Activated CD4-positive, alpha-beta T cell treated with anti-CD3 and anti-CD28 coated beads, Interleukin-2, amount 10 ng/mL, durations not matched to agents 24 days and 14 days (primary cell): Measurements from ENCODE around the gene CACFD1. TPM values are rescaled to one million over a fixed set of nuclear protein-coding genes. Genes with fewer than 3 reads are reported as not detected.

ENCODE experiments used
- DNase-seq: peaks from one replicate; pipeline ENCODE4 v3.0.0; 2022
- H3K27ac Mint-ChIP-seq: one replicate; pipeline ENCODE4 v1.8.0; 2022; ENCODE audit warnings: mild to moderate bottlenecking, mixed read lengths
- H3K27me3 Mint-ChIP-seq: one replicate; pipeline ENCODE4 v1.8.0; 2022; ENCODE audit warnings: mixed read lengths
- H3K36me3 Mint-ChIP-seq: one replicate; pipeline ENCODE4 v1.8.0; 2022; ENCODE audit warnings: low read depth, mild to moderate bottlenecking, mixed read lengths
- H3K4me1 Mint-ChIP-seq: one replicate; pipeline ENCODE4 v1.8.0; 2021; ENCODE audit warnings: mixed read lengths
- H3K4me3 Mint-ChIP-seq: one replicate; pipeline ENCODE4 v1.8.0; 2022; ENCODE audit warnings: mild to moderate bottlenecking, moderate library complexity, mixed read lengths
- H3K9me3 Mint-ChIP-seq: one replicate; pipeline ENCODE4 v1.8.0; 2021; ENCODE audit warnings: mixed read lengths
- intact Hi-C: fragments of 100-400 bp; cut with micrococcal nuclease; formaldehyde crosslinking; loops from one replicate; pipeline ENCODE4 v1.15.1; 2023
- total RNA-seq: library from RNA; stranded (reverse); gene quantifications from 2 replicates; pipeline ENCODE4 v1.2.3, GENCODE V29; 2022

Gene CACFD1
- total RNA-seq, 1 donor from 2014 or later: 0.70 TPM

GRCh38 chr9:133496861-133497842, 37.4 kb downstream of the CACFD1 start:
- no peak for DNase-seq
- Mint-ChIP-seq H3K9me3 (peaks cover 13% of the 10 kb centered on the region), H3K27ac (no peak overlapping the region), H3K4me1 (no peaks in the 10 kb centered on the region), H3K4me3 (no peak overlapping the region), H3K36me3 (no peaks in the 10 kb centered on the region), H3K27me3 (no peaks in the 10 kb centered on the region)
- intact Hi-C loops: no loop called here

- H3K27ac Mint-ChIP-seq: no peak overlapping the region
- no peaks in the 10 kb centered on the region for H3K36me3 Mint-ChIP-seq
- H3K4me1 Mint-ChIP-seq: no peaks in the 10 kb centered on the region
- H3K4me3 Mint-ChIP-seq: no peak overlapping the region
- peaks cover 20% of the 10 kb centered on the region for H3K9me3 Mint-ChIP-seq
- DNase-seq: no peak
- intact Hi-C loops: no loop called here
- H3K27me3 Mint-ChIP-seq: peaks cover 6% of the 10 kb centered on the region
Measured at GRCh38 chr9:133499132-133499891, 39.5 kb downstream of the CACFD1 start.

GRCh38 chr9:133499892-133500270, 40.1 kb downstream of the CACFD1 start:
- Mint-ChIP-seq H3K27ac (no peak overlapping the region), H3K36me3 (no peaks in the 10 kb centered on the region), H3K4me3 (no peak overlapping the region), H3K4me1 (no peaks in the 10 kb centered on the region), H3K27me3 (peaks cover 6% of the 10 kb centered on the region), H3K9me3 (peaks cover 20% of the 10 kb centered on the region)
- no peak for DNase-seq
- intact Hi-C loops: no loop called here

- Mint-ChIP-seq H3K36me3 (no peaks in the 10 kb centered on the region), H3K4me3 (no peak overlapping the region), H3K9me3 (peaks cover 20% of the 10 kb centered on the region), H3K27ac (no peak overlapping the region), H3K27me3 (peaks cover 6% of the 10 kb centered on the region), H3K4me1 (no peaks in the 10 kb centered on the region)
- intact Hi-C loops: no loop called here
- DNase-seq: no peak
Measured at GRCh38 chr9:133502112-133502511, 42.3 kb downstream of the CACFD1 start.

- intact Hi-C loops: no loop called here
- Mint-ChIP-seq H3K27ac (no peak overlapping the region), H3K9me3 (peaks cover 20% of the 10 kb centered on the region), H3K27me3 (peaks cover 6% of the 10 kb centered on the region), H3K4me1 (peaks cover 6% of the 10 kb centered on the region), H3K36me3 (no peaks in the 10 kb centered on the region), H3K4me3 (no peak overlapping the region)
- no peak for DNase-seq
Measured at GRCh38 chr9:133505186-133505830, 45.5 kb downstream of the CACFD1 start.

GRCh38 chr9:133505901-133506652, 46.3 kb downstream of the CACFD1 start:
- Mint-ChIP-seq H3K27ac (no peak overlapping the region), H3K27me3 (peaks cover 6% of the 10 kb centered on the region), H3K4me1 (peaks cover 6% of the 10 kb centered on the region), H3K36me3 (no peaks in the 10 kb centered on the region), H3K4me3 (no peak overlapping the region), H3K9me3 (peaks cover 16% of the 10 kb centered on the region)
- no peak for DNase-seq
- intact Hi-C loops: no loop called here

GRCh38 chr9:133506653-133507038, 46.9 kb downstream of the CACFD1 start:
- H3K36me3 Mint-ChIP-seq: no peaks in the 10 kb centered on the region
- H3K27ac Mint-ChIP-seq: no peak overlapping the region
- DNase-seq: no peak
- intact Hi-C loops: no loop called here
- peaks cover 6% of the 10 kb centered on the region for H3K4me1 Mint-ChIP-seq
- peaks cover 6% of the 10 kb centered on the region for H3K27me3 Mint-ChIP-seq
- H3K9me3 Mint-ChIP-seq: peaks cover 11% of the 10 kb centered on the region
- no peak overlapping the region for H3K4me3 Mint-ChIP-seq

GRCh38 chr9:133507246-133507965, 47.6 kb downstream of the CACFD1 start:
- Mint-ChIP-seq H3K4me3 (no peak overlapping the region), H3K27ac (no peak overlapping the region), H3K36me3 (no peaks in the 10 kb centered on the region), H3K9me3 (peaks cover 5% of the 10 kb centered on the region), H3K27me3 (peaks cover 6% of the 10 kb centered on the region), H3K4me1 (peaks cover 6% of the 10 kb centered on the region)
- no peak for DNase-seq
- intact Hi-C loops: no loop called here

- Mint-ChIP-seq H3K36me3 (no peaks in the 10 kb centered on the region), H3K4me3 (no peak overlapping the region), H3K27me3 (peaks cover 6% of the 10 kb centered on the region), H3K4me1 (peaks cover 6% of the 10 kb centered on the region), H3K27ac (no peak overlapping the region), H3K9me3 (no peaks in the 10 kb centered on the region)
- no peak for DNase-seq
- intact Hi-C loops: no loop called here
Measured at GRCh38 chr9:133508046-133508445, 48.3 kb downstream of the CACFD1 start.

GRCh38 chr9:133509179-133510083, 49.7 kb downstream of the CACFD1 start:
- H3K4me1 Mint-ChIP-seq: peaks cover 6% of the 10 kb centered on the region
- no peaks in the 10 kb centered on the region for H3K9me3 Mint-ChIP-seq
- H3K27ac Mint-ChIP-seq: no peak overlapping the region
- peak overlapping the region; percentile 59 for H3K4me3 Mint-ChIP-seq
- intact Hi-C loops: no loop called here
- H3K27me3 Mint-ChIP-seq: no peaks in the 10 kb centered on the region
- no peaks in the 10 kb centered on the region for H3K36me3 Mint-ChIP-seq
- DNase-seq: peak; percentile 64

GRCh38 chr9:133510926-133511505, 51.2 kb downstream of the CACFD1 start:
- intact Hi-C loops: no loop called here
- Mint-ChIP-seq H3K9me3 (no peaks in the 10 kb centered on the region), H3K4me1 (peaks cover 6% of the 10 kb centered on the region), H3K27ac (no peak overlapping the region), H3K27me3 (no peaks in the 10 kb centered on the region), H3K4me3 (no peak overlapping the region), H3K36me3 (no peaks in the 10 kb centered on the region)
- no peak for DNase-seq

- peaks cover 6% of the 10 kb centered on the region for H3K4me1 Mint-ChIP-seq
- no peak for DNase-seq
- no peaks in the 10 kb centered on the region for H3K36me3 Mint-ChIP-seq
- H3K27ac Mint-ChIP-seq: no peak overlapping the region
- H3K27me3 Mint-ChIP-seq: no peaks in the 10 kb centered on the region
- H3K9me3 Mint-ChIP-seq: no peaks in the 10 kb centered on the region
- intact Hi-C loops: no loop called here
- no peak overlapping the region for H3K4me3 Mint-ChIP-seq
Measured at GRCh38 chr9:133511607-133512006, 51.8 kb downstream of the CACFD1 start.
